Coronary artery (tissue), 2 donors: ENCODE results near the gene SEPTIN5.

ENCODE experiments used
- DNase-seq: peaks from one replicate; pipeline ENCODE4 v3.0.0-alpha.2; 2017; ENCODE audit warnings: low spot score
- H3K27ac ChIP-seq, 2 donors: fragments of 200-600 bp; sonication (generic); one replicate each; pipeline ENCODE4 v1.5.1; 2016 to 2019
- H3K4me3 ChIP-seq: fragments of 200-600 bp; sonication (generic); 2 replicates; pipeline ENCODE4 v1.5.1; 2016; ENCODE audit warnings: mild to moderate bottlenecking, moderate library complexity
- TF ChIP-seq, protein P1 (sequence below): fragments of 200-600 bp; sonication (generic); IDR thresholded peaks from one replicate; pipeline ENCODE4 v1.5.1; 2019; ENCODE audit warnings: antibody characterized with exemption

SEPTIN5 gene

DNA sequence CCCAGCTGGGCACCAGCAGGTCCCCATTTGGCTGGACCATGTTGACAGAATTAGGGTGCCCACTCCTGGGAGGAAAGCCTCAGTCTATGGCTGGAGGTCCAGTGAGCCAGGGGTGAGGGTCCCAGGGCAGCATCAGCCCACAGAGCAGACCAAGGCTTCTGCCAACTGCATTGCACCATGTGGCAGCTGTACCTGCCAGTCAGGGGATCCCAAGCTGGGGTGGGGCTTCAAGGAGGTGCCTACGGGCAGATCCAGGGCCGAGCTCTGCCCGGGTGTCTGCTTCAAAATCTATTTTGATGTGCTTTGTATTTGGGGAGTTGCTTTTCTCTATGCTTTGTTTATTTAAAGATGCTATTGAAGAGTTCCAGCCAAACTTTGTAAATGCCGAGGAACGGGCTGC, 19.5 kb downstream of the SEPTIN5 start:
- TF ChIP-seq, protein P1, sequence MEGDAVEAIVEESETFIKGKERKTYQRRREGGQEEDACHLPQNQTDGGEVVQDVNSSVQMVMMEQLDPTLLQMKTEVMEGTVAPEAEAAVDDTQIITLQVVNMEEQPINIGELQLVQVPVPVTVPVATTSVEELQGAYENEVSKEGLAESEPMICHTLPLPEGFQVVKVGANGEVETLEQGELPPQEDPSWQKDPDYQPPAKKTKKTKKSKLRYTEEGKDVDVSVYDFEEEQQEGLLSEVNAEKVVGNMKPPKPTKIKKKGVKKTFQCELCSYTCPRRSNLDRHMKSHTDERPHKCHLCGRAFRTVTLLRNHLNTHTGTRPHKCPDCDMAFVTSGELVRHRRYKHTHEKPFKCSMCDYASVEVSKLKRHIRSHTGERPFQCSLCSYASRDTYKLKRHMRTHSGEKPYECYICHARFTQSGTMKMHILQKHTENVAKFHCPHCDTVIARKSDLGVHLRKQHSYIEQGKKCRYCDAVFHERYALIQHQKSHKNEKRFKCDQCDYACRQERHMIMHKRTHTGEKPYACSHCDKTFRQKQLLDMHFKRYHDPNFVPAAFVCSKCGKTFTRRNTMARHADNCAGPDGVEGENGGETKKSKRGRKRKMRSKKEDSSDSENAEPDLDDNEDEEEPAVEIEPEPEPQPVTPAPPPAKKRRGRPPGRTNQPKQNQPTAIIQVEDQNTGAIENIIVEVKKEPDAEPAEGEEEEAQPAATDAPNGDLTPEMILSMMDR = no peak
- DNase-seq = no peak
- no peak overlapping the region for H3K4me3 ChIP-seq
- no peak overlapping the region for H3K27ac ChIP-seq

DNA sequence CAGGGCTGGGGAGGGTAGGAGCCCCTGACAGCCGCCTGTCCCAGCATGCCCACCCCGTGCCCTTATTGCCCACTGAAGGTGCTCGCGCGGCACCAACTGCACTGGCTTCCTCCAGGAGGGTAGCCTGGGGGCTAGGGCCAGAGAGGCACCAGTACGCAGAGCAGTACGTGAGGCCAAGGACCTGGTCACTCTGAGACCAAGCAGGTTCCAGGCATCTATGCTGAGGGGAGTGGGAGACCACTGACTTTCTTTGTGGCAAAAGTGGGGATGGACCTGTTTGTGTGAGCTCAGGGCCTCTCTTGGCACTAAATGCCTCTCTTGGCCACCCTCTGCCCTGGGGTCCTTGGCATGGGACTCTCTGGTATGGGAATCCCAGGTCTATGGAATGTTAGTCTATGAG, 19.9 kb downstream of the SEPTIN5 start:
- no peak overlapping the region for H3K27ac ChIP-seq
- TF ChIP-seq, protein P1 = no peak
- H3K4me3 ChIP-seq = no peak overlapping the region
- no peak for DNase-seq

DNA sequence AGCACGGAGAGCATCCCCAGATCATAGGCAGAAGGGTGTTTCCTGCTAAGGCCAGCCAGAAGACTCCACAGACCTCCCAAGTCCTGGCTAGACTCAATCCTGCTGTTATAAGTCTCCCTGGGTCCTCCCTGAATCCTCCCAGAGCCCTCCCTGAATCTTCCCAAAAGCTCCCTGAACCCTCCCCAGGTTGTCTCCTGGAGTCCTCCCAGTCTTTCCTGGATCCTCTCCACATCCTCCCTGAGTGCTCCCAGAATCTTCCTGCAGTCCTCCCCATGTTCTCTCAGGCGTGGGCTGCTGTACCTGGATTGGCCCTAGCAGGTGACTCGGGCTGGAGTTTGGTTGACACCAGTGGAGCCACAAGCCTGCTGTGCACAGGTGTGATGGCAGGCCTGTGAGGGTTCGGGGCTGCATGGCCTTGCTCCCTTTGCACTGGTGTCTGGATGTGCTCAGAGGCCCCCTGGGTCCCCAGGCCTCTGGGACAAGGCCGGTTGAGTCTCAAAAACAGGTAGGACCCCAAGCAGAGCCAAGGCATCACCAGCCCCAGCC, 20.6 kb downstream of the SEPTIN5 start:
- H3K4me3 ChIP-seq = no peak overlapping the region
- TF ChIP-seq, protein P1 = no peak
- DNase-seq = no peak
- H3K27ac ChIP-seq = no peak overlapping the region

DNA sequence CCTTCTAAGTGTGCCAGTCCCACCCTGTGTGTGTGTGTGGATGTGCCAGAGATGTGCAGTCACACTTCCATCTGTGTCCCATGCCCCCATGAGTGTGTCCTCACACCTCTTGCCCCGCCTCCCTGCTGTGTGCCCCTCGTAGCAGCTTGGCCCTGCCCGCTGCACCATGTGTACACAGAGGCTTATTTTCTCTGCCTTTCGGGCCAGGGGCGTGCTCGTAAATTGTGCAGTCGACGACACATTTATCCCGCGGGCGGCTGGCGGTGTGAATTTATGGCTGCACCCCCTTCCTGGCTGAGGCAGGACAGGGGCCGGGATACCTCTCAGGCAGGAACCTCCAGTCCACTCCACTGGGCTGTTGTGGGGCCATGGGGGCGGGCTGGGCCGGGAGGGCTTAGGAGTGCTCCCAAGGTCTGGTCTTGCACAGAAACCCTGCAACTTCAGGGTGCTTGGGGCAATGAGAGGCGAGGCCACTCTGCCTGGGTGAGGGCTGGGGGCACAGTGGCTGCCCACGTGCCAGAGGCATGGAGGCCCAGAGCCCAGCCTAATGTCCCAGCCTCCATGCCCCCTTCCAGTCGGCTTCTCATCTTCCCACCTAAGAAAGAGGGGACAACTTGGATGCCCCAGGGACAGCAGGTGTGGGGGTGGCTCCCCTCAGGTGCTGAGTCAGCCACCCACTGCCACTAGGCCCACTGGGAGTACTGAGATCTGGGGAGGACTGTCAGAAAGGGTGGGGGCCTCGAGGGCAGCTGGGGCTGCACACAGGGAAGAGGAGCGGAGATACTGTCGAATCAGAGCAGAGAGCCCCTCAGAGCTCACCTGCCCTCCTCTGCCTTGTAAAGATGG, 21.6 kb downstream of the SEPTIN5 start:
- Histone ChIP-seq H3K27ac (no peak overlapping the region), H3K4me3 (no peak overlapping the region)
- no peak for DNase-seq
- TF ChIP-seq, protein P1 = no peak

DNA sequence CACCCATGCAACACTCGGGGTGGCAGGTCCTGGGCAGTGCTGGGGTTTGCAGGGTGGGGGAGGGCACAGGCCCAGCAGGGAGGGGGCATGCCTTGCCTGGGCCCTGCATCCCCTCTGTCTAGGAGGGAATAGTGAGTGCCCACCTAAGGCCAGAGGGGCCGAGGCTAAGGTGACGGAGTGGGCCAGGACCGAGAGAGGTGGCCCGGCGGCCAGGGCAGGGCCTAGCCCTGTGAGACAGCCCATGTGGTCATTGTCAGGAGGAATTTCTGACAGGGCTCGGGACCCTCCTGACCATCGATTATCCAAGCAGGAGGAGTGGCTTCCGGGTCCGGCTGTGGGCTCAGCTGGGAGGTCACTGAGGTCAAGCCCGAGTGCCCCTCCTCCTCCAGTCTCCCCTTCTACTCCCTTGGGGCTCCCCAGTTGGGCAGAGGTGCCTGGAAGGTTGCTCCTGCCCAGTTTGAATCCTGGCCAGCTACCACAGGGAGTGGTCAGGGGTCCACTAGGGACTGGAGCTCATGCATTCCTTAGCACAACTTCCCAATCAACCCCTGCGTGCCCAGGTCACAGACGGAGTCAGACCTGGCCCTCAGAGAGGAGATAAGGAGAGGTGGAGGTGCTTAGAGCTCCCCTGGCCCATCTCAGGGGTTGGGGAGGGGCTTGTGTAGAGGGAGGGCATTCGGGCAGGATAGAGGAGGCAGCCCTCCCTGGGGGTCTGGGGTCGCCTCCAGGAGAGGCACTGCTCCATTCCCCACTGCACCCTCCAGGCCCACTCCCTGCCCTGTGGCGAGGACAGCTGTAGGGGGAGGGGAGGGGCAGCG, 23.8 kb downstream of the SEPTIN5 start:
- no peak for DNase-seq
- TF ChIP-seq, protein P1 = no peak
- Histone ChIP-seq H3K4me3 (no peak overlapping the region), H3K27ac (no peak overlapping the region)

DNA sequence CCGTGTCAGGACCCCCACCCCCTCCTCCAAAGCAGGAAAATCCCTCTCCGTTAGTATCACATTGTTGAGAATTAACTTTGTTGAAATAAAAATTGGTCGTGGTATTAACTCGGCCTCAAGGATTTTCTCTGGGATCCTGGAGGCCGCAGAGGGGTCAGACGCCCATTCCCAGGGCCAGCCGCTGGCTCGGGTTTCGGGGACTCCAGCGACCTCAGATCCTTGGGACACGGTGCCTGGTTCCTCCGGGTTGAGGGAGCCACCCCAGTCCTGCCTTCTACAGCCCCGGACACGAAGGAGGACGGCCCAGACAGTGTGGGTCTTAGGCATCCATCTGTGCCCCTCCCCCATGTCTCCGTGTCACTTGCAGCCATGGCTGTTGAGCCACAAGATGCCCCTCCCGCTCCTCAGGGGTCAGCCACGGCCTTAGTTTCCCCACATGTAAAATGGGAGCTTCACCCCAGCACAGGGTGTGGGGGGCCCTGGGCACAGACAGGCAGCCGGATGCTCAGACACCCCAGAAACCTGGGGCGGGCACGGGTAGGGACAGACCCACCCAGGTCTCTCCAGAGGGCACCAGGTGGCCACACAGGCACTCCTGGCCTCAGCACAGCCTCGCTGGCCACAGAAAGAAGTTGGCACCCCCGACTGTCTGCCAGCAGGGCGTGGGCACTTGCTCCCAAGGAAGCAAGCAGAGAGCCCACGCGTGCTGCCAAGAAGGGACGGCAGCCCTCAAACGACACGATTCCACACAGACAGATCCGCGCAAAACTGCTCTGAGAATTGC, 24.6 kb downstream of the SEPTIN5 start:
- Histone ChIP-seq H3K4me3 (no peak overlapping the region), H3K27ac (no peak overlapping the region)
- TF ChIP-seq, protein P1 = no peak
- DNase-seq = no peak
